Measurements from ENCODE around the gene RCOR2. TPM values are rescaled to one million over a fixed set of nuclear protein-coding genes. Genes with fewer than 3 reads are reported as not detected.

Gene RCOR2
- total RNA-seq, 2 donors from 2014 or later: not detected

Other genes with a start within 250 kb of the RCOR2 start
- gene ATL3, start 245.8 kb downstream of the RCOR2 start, total RNA-seq: 10 to 100 TPM; 30.7 to 32.8 TPM
- 10 to 100 TPM; 29.1 to 36.9 TPM for gene RTN3, start 235.7 kb downstream of the RCOR2 start, total RNA-seq
- gene ZFTA, start 148.4 kb downstream of the RCOR2 start, total RNA-seq: 1 to 10 TPM; 1.1 to 1.9 TPM
- gene SPINDOC, start 103.7 kb downstream of the RCOR2 start, total RNA-seq: 1 to 10 TPM; 8.5 to 9.4 TPM
- gene MARK2, start 78.1 kb downstream of the RCOR2 start, total RNA-seq: 10 to 100 TPM; 44.6 to 53.5 TPM
- gene NAA40, start 21.8 kb upstream of the RCOR2 start, total RNA-seq: 10 to 100 TPM; 16.6 to 19.3 TPM
- gene COX8A, start 57.5 kb upstream of the RCOR2 start, total RNA-seq: 100 to 1,000 TPM; 108 to 129 TPM
- gene OTUB1, start 69.3 kb upstream of the RCOR2 start, total RNA-seq: 10 to 100 TPM; 62.2 to 65.1 TPM
- not detected for gene FLRT1, start 118.8 kb upstream of the RCOR2 start, total RNA-seq
- gene MACROD1, start 248.9 kb upstream of the RCOR2 start, total RNA-seq: 1 to 10 TPM; 3.9 to 7.5 TPM